Measurements from ENCODE around the gene TMEM108.

DNA sequence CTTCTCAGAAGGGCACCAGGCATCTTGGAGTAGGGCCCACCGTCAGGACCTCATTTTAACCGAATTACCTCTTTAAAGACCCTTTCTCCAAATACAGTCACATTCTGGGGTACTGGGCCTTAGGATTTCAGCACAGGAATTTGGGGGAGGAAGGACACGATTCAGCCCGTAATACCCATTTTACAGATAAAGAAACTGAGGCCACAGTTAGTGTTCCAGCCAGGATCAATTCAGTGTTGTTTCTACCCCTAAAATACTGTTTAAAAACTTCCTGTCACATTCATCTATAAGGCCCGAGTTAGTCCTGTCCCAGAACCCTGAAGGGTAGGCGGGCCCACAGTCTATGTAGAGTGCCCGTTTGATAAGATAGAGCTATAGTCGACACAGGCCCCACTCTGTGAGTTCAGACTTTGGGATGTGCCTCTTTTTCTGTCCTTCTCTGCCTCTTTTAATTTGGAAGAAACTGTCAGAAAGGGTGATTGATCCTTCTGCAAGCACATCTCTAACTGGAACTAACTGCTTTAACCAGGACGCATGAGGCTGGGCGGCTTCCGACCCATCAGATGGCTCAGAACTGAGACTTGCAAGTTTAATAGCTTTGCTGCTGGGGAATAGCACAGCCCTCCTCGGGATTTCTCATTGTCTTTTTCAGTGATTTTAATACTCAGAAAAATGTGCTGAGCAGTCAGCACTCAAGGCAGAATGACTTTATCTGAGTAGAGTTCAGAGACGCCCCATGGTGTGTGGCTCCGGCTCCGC is 381.1 kb downstream of the TMEM108 start:
- TF ChIP-seq, protein P1, sequence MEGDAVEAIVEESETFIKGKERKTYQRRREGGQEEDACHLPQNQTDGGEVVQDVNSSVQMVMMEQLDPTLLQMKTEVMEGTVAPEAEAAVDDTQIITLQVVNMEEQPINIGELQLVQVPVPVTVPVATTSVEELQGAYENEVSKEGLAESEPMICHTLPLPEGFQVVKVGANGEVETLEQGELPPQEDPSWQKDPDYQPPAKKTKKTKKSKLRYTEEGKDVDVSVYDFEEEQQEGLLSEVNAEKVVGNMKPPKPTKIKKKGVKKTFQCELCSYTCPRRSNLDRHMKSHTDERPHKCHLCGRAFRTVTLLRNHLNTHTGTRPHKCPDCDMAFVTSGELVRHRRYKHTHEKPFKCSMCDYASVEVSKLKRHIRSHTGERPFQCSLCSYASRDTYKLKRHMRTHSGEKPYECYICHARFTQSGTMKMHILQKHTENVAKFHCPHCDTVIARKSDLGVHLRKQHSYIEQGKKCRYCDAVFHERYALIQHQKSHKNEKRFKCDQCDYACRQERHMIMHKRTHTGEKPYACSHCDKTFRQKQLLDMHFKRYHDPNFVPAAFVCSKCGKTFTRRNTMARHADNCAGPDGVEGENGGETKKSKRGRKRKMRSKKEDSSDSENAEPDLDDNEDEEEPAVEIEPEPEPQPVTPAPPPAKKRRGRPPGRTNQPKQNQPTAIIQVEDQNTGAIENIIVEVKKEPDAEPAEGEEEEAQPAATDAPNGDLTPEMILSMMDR (conservative IDR thresholded peaks at IDR 0.05 in 1 of 2, IDR thresholded peaks at IDR 0.05 in 1 of 2; ENCODE audit: low read depth in 1 of 2, low read length in 2 of 2): no peak
- TF ChIP-seq EZH2 (IDR thresholded peaks at IDR 0.05; ENCODE audit: low read length, missing control alignments): no peak
